ENCODE data around the gene PTPN7.
A peak's percentile ranks its signal among the peaks of the same experiment; 100 is the strongest.
"Not testable (repeated sequence)": the region's sequence is repeated elsewhere in the genome, so short reads cannot be mapped to it uniquely, and the experiment has no call there.

PTPN7 gene

GRCh38 chr1:202150602-202151001, 9.8 kb downstream of the PTPN7 start:
- DNase-seq = no peak

- no peak for DNase-seq
Measured at GRCh38 chr1:202150187-202150586, 10.2 kb downstream of the PTPN7 start.

GRCh38 chr1:202149566-202149965, 10.8 kb downstream of the PTPN7 start:
- no peak for DNase-seq

- no peak for DNase-seq
Measured at GRCh38 chr1:202148391-202148790, 12.0 kb downstream of the PTPN7 start.

GRCh38 chr1:202146993-202147392, 13.4 kb downstream of the PTPN7 start:
- no peak for DNase-seq

- no peak for DNase-seq
Measured at GRCh38 chr1:202146279-202146678, 14.1 kb downstream of the PTPN7 start.

GRCh38 chr1:202145744-202146140, 14.7 kb downstream of the PTPN7 start:
- not testable (repeated sequence) for DNase-seq

GRCh38 chr1:202145068-202145743, 15.2 kb downstream of the PTPN7 start:
- DNase-seq = no peak

GRCh38 chr1:202144402-202145067, 15.9 kb downstream of the PTPN7 start, which contains the start of gene ARL8A:
Gene ARL8A (minus strand): TSS chr1:202144737. CDS start chr1:202144572, 165 bp downstream.
- DNase-seq = peak in 1 of 2 experiments; percentile 72

- DNase-seq = no peak
Measured at GRCh38 chr1:202143768-202144401, 16.5 kb downstream of the PTPN7 start.

GRCh38 chr1:202143011-202143767, 17.2 kb downstream of the PTPN7 start:
- DNase-seq = no peak

GRCh38 chr1:202141468-202141867, 18.9 kb downstream of the PTPN7 start:
- not testable (repeated sequence) for DNase-seq

GRCh38 chr1:202140833-202141232, 19.6 kb downstream of the PTPN7 start:
- no peak for DNase-seq

- DNase-seq = peak; percentile 63 to 64
Measured at GRCh38 chr1:202135221-202135721, 25.1 kb downstream of the PTPN7 start.

- no peak for DNase-seq
Measured at GRCh38 chr1:202134645-202135172, 25.7 kb downstream of the PTPN7 start.

- no peak for DNase-seq
Measured at GRCh38 chr1:202133989-202134388, 26.4 kb downstream of the PTPN7 start.

- DNase-seq = no peak
Measured at GRCh38 chr1:202133496-202133895, 26.9 kb downstream of the PTPN7 start.

GRCh38 chr1:202133001-202133400, 27.4 kb downstream of the PTPN7 start:
- no peak for DNase-seq

- DNase-seq = no peak
Measured at GRCh38 chr1:202131956-202132821, 28.2 kb downstream of the PTPN7 start.

GRCh38 chr1:202130816-202131522, 29.4 kb downstream of the PTPN7 start:
- DNase-seq = no peak

- DNase-seq = no peak
Measured at GRCh38 chr1:202130297-202130721, 30.1 kb downstream of the PTPN7 start.

Measured in NCI-H187 (cell line).